Lower leg skin (tissue), 3 donors: Measurements from ENCODE around the gene MED19.

Experiments
- CTCF ChIP-seq, 3 donors: fragments of 450-650 bp; IDR thresholded peaks; one replicate each; pipeline ENCODE4 v1.5.1; 2016; ENCODE audit warnings: antibody characterized with exemption in 3 of 3, mild to moderate bottlenecking in 3 of 3, moderate library complexity in 2 of 3
- POLR2A ChIP-seq, 2 donors: fragments of 450-650 bp; IDR thresholded peaks; one replicate each; pipeline ENCODE4 v1.6.1; 2016 to 2017; ENCODE audit warnings: antibody characterized with exemption in 2 of 2, mild to moderate bottlenecking in 1 of 2, moderate library complexity in 1 of 2

- TF ChIP-seq CTCF (IDR thresholded peaks at IDR 0.05) (no peak), POLR2A (IDR thresholded peaks at IDR 0.05) (no peak)
Measured at GRCh38 chr11:57711414-57712255, at the start of gene MED19.
